SKM-1 (cell line): ENCODE measurements around the gene CDK8.

Experiments
- DNase-seq: peaks from one replicate; lab custom pipeline; 2025; ENCODE audit not compliant: unreplicated experiment; lab: John Stamatoyannopoulos, UW

The CDK8 gene

DNA sequence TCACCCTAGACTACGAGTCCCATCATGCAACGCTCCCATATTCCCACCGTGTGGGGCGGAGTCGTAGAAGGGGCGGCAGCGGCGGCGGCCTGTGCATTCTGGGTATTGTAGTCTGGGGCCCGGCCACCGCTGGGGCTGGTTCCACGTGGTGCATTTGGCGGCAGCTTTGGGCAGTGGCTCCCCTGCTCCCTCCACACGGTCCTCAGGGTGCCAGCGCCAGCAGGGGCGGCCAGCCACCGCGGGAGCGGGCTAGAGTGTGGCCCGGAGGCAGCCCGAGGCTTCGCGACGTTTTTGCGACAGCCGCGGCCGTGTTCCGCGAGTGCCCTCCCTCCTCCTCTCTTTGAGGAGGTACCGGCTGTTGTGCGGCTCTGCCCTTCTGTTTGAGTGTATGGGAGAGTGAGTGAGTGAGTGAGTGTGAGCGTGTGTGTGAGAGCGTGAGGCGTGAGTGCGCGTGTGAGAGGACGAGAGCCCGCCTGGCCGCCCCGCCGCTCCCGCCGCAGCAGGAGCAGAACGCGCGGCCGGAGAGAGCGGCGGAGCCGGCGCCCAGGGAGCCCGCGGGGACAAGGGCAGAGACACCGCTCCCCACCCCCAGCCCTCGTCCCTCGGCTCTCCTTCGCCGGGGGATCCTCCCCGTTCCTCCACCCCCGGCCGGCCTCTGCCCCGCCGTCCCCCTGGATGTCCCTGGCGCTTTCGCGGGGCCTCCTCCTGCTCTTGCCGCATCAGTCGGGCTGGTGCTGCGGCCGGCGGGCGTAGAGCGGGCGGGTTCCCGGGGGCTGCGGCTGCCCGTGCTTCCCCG is at the start of gene CDK8:
Gene CDK8 (plus strand): TSS at position 343 of the 796 bp plus-strand sequence. CDS start 513 bp downstream, outside the sequence.
- peak; percentile 87 for DNase-seq

DNA sequence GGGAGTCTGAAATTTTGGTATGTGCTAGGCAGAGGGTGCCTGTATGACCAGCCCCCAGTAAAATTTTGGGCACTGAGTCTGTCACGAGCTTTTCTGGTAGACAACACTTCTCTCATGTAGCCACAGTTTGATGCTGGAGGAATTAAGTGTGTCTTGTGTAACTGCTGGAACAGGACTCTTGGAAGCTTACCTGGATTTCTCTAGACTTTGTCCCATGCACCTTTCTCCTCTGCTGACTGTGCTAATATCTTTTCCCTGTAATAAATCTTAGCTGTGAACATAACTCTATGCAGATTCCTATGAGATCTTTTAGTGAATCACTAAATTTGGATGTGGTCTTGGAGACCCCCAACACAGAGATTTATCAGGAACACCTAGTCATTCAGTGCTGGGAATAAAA is 45.6 kb upstream of the CDK8 start:
- DNase-seq, result no peak

DNA sequence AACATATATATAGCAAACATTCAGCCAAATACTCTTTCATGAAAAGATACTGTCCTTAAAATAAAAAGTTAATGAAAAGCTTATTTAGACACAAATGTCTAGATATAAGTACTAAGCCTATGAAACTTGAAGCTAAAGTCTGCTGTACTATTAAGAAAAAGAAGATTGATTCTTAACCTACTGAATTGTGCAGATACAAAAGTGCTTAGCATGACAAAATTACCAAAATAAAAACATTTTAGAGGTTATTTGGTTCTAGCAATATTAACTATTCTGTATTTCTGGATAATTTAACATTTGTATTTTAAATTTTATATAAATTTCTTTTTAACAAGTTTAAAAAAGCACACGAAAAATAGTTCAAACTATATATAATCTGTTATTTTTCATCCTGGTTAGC is 40.6 kb upstream of the CDK8 start:
- DNase-seq, result no peak

DNA sequence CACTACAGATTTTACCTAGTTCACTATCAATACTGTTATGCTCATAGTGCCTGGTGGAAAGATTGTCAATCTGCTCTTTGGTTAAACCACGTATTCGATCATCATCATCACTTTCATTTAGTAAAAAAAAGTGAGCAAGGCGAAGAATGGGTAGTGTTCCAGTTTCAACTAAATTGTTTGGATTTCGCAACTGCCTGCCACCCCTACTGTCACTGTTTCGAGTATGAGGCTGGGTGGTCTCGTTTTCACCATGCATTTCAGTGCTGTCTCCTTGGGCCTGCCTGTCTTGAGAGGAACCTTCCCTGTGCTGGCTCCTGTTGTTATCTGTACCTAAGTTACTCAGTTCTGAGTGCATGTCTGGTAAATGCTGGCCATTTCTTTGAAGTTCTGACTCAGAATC is 39.9 kb upstream of the CDK8 start:
- DNase-seq, result no peak

DNA sequence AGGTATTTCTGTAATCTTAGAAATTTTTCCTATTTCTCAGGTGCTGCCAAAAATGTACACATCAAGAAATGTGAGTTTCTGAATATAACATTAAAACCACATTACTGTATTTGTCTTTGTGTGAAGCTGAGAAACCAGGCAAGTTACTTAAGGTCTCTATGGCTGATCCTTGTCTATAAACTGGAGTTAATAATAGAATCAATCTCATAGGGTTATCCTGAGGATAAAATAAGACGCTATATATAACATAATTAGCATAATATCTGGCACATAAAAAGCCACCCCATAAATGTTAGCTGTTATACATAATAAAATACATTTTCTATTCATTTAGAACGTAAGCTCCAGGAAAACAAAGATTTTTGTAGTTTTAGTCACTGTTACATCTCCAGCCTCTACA is 37.9 kb upstream of the CDK8 start:
- no peak for DNase-seq

DNA sequence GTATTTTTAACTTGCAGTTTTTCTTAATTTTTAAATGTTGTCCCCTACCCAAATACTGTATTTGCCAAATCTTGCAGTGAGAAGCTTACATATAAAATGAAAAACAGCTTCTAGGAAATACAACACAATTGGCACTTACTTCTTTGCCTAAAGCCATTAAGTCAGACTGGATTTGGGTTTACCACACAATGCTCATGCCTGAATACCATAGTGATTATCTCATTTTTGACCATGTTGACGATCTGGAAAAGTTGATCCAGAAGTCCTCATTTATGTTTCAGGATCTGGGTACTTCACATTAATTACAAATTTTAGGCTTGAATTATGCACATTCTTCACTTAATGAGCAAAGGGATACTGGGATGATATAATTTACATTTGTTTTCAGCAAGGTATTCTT is 34.2 kb upstream of the CDK8 start:
- DNase-seq, result no peak

DNA sequence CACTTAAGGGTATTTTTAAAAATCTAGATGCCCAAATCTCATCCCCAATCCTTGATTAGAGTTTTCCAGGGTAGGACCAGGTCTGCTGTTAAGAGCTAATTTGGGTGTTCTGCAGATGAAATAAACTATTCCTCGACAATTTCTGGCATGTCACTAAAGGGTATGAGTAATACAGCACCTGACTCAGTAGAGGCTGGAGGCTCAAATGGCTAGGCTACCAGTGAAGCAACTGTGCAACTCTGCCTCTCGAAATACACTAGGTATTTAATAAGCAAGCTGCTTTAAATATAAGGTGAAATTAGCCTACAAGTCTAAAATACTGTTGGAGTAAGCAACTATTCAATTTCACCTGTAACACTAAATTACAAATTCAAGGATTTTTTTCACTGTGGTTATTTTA is 33.4 kb upstream of the CDK8 start:
- no peak for DNase-seq

DNA sequence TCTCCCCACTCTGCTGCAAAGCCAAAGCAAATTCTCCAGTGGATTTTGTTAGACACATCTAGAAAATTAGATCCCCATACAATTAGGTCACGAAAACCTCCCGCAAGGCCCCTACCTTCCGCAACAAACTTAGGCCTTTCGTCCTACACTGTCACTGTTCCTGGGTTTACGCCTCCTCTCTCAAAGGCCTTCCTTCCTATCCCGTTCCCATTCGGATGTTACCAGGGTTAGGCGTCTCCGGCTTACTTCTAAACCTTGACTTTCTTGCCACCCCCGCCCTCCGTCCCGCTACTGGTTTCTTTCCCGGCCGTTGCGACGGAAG is 32.6 kb upstream of the CDK8 start:
- peak; percentile 62 for DNase-seq

DNA sequence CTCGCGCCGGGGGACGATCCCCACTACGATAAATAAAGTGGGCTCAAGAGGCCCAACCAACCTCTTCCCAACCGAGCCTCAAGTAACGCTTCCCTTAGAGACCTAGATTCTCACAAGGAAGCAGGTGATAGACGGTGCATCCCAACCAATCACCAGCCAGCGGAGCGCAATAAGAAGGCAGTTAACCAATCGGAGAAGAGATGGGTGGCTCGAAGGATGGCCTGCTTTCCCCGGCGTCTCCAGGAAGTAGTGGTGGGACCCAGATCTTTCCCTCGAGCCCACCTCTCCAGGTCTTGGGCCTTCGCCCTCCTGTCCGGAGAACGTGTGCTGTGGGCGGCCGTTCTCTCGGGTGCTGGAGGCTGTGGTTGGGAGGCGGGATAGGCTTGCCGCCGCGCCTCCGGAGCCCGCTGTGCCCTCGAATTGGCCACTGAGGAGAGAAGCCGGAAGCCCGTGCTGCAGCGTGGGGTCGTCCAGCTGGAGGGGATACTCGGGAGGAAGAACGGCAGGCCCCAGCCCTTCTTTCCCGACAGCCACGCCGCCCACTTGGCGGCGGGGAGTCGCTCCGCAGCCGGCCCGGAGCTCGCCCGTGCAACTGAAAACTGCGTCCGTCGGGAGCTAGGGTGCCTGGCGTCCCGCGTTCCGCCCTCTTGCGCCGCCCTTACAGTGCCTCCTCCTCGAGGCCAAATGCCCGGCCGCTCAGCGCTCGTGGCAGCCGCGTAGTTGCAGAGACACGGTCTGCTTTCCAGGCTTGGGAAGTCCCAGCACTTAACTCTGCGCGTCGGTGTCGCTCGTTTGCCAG is 32.0 kb upstream of the CDK8 start, which contains the start of gene RNF6:
Gene RNF6 (minus strand): TSS at position 594 of the 799 bp plus-strand sequence. CDS start 2,665 bp downstream, outside the sequence.
- peak; percentile 97 for DNase-seq

DNA sequence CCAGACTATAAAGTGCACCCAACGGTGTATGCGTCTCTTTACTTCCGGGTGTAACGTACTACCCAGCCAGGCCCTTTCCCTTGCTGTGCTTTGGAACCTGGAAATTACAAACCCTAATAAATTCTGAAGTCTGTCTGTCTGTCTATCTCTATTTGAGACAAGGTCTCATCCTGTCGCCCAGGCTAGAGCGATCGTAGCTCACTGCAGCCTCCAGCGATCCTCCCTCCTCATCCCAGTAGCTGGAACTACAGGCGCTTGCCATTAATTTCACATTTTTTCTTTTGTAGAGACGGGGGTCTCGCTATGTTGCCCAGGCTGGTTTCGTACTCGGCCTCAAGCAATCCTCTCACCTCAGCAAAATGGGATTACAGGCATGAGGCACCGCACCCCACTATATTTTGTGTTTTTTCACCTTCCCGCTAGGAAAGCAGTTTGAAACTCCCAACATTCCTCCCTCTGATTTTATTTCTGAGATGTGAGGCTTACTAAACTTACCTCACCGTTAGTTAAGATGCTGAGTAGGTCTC is 31.3 kb upstream of the CDK8 start:
- no peak for DNase-seq

DNA sequence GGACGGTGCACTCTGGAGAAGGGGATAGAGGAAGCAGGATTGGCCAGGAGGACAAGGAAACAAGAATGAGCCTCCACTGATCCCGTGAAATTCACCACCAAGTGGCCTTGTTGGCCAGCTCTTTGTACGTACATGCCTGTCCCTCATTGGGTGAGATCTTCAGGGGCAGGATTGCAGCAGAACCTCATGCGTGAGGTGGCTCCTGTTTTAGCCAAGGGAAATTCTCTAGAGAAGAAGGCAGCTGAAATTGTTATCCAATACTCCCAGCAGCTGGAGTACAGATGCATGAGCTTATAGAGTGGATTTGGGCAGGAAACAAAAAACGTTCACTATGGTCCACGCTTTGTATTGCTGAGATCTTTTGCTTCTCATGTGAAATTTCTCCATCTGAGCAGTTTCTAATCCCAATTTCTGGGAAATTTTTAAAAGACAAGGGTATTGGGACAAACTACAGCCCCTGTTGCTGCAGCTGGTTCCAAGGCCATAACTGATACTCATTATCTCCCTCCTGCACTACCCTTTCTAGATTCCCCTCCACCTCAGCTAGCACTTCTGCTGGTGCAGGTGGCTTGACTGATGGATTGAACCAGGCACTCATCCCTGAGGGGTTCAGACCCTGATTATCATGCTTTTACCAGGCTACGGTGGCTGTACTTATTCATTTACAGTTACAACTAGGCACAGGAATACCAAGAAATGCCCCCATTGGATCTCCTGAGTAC is 27.9 kb upstream of the CDK8 start:
- no peak for DNase-seq

DNA sequence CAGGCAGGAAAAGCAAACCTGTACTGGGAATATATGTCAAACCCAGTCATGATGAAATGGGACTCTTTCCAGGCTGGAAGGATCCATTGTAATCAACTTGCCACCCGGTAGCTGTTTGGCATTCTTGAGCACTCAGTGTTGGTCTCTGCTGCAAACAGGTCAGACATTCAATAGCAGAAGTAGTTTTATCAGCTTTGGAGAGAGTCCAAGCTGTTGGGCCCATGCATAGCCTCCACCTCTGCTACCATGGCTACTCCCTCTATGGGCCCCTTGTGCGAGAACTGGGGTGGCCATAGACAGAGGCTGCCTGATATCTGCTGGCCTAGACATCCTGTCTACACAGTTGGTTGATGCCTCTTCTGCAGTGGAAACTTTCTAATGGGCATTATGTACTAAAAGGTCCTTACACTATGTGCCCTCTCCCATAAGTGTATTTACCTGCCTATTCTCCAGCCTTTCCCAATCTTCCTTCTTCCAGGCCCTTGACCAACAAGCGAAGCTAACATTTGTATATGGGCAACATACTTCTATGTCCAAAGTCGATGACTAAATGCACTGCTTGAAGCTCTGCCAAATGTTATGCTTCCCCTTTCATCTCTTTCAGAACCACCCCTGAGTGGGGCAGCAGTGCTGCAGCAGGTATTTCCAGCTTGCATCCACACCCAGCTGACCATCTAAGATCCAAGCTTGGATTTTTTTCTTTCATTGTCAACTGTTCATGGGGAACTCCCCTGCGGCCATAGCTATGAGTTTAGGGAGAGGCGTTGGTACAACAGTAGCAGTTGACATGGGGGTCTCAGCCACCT is 26.6 kb upstream of the CDK8 start:
- no peak for DNase-seq

DNA sequence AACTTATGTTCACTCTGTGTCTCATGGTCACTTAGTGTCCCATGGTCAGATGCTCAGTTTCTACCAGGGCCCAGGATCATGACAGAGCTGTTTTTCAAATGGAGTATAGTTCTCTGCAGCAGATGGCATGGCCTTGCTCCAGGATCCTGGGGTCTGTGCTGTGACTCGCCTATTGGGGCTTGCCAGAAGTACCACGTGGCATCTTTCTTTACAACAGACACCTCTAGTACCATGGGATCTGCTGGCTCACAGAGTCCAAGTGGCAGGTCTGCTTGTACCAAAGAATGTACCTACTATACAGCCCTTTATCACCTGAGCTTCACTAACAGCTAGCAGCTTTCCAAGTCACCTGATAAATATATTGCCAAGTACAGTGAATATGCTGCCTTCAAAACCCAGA is 25.8 kb upstream of the CDK8 start:
- DNase-seq, result no peak

DNA sequence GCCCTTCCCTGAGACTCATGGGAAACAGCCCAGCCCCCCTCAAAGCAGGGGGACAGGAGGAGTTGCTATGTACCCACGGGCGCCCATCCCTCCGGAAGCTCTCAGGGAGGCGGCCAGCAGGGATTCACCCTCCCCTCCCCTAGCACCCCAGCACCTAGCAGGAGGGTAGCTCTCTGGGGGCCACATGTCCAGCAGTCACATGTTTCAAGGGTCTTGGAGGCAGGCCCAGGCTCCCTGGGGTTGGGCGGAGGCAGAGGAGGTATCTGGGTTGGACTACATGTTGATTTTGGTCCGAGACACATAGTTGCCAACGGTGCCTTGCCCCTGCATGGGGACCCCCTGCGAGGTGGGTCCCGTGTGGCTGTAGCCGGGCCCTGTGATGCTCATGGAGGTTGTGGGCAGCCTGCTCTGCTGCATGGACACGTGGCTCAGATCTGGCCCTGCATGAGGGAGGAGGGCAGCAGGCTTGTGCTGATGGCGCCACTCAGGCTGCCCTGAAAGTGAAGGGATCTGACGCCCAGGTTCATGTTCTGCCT is 24.8 kb upstream of the CDK8 start:
- DNase-seq, result no peak

DNA sequence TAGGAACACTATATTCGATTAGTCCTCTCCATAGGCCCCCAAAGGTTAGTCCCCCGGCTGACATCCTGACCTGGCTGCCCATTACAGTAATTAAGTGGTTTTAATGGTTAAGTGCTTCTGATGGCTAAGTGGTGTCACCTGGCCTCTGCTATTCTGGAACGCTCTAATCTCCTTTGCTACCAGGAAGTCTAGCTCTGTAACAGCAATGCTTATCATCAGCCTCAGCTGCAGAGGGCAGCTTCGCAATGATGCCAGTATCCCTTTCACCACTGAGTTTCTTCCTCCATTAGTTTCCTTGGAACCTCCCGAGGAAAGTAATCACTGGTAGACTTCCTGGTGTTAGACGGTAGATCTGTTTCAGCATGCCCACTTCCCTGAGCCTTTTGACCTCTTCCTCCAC is 23.2 kb upstream of the CDK8 start:
- DNase-seq, result no peak

DNA sequence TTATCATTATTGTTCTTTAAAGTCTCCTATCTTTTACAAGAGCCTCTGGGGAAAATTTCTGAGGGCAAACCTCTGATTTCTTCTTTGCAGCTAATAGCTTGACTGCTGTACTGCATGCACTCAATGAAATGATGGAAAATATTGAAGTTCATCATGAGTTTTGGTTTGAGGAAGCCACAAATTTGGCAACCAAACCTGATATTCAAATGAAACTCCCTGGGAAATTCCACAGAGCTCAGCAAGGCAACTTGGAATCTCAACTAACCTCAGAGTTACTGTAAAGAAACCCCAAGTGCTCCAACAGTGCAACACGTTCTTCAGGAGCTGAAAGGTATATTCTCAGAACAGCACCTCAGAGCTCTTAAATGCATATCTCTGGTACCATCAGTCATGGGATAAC is 17.6 kb upstream of the CDK8 start:
- no peak for DNase-seq

DNA sequence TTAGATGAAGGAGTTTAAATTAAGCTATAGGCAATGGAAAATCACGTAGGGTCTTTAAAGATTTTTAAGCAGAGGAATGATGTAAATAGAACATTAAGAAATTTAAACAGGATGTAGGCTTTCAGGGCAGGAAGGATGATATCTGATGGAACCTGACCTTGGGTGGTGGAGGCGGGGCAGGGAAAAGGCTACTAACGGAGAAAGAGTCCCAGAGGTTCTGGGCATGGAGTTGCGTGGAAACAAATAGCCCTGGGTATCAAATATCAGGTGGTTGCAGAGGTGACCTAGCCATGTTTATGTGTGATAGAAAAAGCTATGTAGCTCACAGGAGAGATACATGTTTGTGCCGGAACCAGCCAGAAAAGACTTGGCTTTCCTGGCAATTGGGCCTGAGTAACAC is 7.8 kb upstream of the CDK8 start:
- no peak for DNase-seq

DNA sequence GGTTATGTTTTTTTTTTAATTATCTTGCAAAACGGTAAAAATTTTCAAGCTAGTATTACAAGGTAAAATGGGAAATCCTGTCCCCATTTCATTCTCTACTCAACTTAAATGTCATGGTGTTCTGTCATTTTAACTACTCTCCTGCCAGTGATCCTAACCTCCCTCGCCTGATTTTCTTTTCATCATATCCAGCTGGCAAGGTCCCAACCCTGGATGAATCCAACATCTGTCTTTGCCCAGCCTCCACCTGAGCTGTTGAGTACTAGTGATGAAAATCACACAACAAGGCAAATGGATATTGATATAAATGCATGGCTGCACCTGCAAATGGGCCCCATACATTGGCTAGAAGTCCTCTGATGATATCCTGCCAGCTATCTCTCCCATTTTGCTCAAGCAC is 6.9 kb upstream of the CDK8 start:
- no peak for DNase-seq

DNA sequence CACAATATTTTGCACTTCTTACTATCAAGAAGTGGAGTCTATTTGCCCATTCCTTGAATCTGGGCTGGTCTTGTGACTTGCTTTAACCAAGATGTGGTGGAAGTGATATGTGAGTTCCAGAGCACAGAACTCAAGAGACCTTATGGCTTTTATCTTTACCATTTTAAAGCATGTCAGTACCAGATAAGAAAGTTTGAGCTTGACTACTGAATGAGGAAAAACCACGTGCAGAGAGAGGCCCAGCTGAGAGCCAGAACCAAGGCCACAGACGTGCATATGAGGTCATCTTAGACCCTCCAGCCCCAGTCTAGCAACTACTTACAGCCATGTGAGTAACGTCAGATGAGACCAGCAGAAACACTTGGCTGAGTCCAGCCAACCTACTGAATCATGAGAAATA is 6.3 kb upstream of the CDK8 start:
- DNase-seq, result no peak

DNA sequence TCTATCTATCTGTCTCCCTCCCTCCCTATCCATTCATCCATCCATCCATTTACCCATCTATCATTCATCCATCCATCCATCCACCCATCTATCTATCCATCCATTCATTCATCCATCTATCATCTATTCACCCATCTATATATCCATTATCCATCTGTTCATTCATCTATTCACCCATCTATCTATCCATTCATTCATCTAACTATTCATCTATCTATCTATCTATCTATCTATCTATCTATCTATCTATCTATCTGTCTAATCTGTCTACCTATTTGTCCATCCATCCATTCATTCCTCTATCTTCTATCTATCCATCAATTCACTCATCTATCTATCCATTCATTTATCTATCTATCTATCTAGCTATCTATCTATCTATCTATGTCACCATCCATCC is 4.4 kb upstream of the CDK8 start:
- DNase-seq, result no peak
